ENCODE results near the gene ADARB1.

- no peak for TF ChIP-seq CTCF (IDR thresholded peaks at IDR 0.05)
- TF ChIP-seq POLR2A (IDR thresholded peaks at IDR 0.05): no peak
- no peak for TF ChIP-seq EP300 (IDR thresholded peaks at IDR 0.05)
These were observed 44.3 kb upstream of the ADARB1 start for GRCh38 chr21:45029948-45030681.

Data from tibial nerve (tissue), 4 donors.